GM18907 (cell line): Measurements from ENCODE around the gene NEAT1.
A peak's percentile ranks its signal among the peaks of the same experiment; 100 is the strongest.

Experiments
- ATAC-seq: cut with Tn5 transposase; IDR thresholded peaks from one replicate; pipeline ENCODE4 v1.9.1; 2021; ENCODE audit warnings: mild to moderate bottlenecking, moderate library complexity; ENCODE audit not compliant: unreplicated experiment

NEAT1 gene

DNA sequence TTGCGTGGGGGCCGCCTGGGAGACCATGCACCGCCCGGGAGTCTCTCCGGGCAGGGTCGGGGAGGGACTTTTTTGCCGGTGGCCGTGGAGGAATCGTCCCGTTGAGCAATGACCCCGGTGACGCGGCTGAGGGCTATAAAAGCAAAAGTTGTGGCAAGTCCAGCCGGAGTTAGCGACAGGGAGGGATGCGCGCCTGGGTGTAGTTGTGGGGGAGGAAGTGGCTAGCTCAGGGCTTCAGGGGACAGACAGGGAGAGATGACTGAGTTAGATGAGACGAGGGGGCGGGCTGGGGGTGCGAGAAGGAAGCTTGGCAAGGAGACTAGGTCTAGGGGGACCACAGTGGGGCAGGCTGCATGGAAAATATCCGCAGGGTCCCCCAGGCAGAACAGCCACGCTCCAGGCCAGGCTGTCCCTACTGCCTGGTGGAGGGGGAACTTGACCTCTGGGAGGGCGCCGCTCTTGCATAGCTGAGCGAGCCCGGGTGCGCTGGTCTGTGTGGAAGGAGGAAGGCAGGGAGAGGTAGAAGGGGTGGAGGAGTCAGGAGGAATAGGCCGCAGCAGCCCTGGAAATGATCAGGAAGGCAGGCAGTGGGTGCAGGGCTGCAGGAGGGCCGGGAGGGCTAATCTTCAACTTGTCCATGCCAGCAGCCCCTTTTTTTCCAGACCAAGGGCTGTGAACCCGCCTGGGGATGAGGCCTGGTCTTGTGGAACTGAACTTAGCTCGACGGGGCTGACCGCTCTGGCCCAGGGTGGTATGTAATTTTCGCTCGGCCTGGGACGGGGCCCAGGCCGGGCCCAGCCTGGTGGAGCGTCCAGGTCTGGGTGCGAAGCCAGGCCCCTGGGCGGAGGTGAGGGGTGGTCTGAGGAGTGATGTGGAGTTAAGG lies at the start of gene NEAT1:
TSS of gene NEAT1 (plus strand) at position 166 of the 883 bp plus-strand sequence.
- ATAC-seq, result no peak

DNA sequence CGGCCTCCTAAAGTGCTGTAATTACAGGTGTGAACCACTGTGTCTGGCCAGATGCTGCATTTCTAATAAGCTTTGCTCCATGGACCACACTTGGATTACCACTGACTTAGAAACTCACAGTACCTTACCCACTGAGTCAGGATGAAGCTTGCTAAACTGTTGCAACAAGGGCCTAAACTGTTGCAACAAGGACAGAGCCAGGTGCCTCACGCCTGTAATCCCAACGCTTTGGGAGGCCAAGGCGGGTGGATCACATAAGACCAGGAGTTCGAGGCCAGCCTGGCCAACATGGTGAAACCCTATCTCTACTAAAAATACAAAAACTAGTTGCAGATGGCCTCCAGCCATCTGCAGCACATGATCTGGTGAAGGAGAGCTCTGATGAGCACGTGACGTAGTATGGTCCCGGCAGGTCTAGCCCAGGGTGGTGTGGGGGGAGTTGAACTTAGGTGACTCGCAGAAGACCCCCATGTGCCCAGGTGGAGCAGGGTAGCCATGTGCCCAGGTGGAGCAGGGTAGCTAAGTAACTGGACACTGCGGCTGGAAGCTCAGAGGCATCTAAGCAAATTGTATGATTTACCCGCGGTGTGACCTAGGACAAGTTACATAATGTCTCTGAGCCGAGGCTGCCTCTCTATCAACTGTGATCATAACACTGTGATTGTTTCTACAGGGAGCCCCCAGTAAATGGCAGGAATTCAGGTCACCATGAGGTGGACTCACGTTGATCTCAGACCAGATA lies 48.6 kb upstream of the NEAT1 start:
- no peak for ATAC-seq

GRCh38 chr11:65375012-65375411 lies 47.6 kb upstream of the NEAT1 start:
- ATAC-seq, result no peak

GRCh38 chr11:65376138-65376713 lies 46.4 kb upstream of the NEAT1 start:
- ATAC-seq, result no peak

DNA sequence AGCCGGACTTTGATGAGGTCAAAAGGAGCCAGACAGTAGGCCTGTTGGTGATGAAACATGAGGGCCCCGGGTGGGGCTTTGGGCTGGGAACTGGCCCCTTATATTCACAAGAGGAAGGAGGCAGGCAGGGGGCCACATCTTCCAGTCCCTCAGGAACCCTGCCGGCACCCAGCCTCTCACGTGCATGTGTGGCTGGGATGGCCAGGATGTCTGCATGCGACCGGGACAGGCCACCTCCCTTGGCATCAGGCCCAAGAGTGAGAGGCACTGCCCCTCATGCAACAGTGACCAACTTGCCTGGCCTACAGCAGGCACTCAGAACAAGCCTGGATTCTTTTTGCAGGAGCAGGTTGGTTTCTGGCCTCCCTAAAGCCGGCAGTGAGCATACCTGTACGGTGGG lies 45.6 kb upstream of the NEAT1 start:
- no peak for ATAC-seq

DNA sequence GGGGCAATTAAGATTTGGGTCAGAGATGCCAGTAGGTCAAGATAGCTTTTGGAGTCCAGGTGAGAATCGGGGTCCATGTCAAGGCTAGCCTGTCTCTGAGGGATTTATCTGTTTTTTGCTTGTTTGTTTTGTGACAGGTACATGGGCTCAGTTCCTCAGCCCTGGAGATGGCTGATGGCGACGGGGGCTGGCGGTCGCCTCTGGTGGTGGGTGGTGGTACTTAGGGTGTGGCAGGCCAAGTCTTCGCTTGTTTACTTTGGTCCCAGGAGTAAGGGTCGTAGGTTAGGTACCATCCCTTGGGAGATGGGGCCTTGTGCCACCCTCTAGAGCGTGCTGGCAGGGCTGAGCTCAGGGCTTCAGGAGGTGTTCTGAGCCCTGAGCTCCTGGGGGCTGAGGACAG lies 44.8 kb upstream of the NEAT1 start:
- no peak for ATAC-seq

DNA sequence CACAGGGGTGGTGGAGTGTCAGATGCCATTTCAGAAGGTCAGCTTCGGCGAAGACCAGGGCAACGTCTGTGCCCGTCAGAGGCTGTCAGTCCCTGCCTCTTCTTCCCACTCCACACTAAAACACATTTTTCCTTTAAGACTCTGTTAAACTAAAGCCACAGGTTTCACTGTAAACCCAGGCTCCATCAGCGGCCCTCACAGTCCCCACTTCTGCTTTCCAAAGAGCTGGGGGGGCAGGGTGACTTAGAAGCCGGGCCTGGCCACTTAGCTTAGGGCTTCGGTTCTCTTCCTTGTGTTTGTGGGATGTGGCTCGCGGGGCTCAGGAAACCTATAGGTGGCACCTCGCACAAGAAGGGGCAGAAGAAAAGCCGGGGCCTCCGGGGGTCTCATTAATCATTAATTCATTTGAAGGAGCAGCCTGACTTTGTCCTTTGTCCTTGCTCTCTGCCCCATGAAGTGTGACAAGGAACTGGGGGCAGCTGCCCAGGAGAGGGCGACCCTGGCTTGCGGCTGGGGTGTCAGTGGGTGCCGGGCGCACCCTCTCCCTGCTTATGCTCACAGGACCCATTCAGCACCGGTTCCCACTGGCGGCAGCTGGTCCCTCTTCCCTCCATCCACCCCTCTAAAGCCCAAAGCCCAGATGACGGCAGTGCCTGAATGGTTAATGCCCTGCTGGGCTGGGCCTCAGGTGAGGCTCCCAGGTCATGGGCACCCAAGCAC lies 44.2 kb upstream of the NEAT1 start:
- ATAC-seq, result no peak

DNA sequence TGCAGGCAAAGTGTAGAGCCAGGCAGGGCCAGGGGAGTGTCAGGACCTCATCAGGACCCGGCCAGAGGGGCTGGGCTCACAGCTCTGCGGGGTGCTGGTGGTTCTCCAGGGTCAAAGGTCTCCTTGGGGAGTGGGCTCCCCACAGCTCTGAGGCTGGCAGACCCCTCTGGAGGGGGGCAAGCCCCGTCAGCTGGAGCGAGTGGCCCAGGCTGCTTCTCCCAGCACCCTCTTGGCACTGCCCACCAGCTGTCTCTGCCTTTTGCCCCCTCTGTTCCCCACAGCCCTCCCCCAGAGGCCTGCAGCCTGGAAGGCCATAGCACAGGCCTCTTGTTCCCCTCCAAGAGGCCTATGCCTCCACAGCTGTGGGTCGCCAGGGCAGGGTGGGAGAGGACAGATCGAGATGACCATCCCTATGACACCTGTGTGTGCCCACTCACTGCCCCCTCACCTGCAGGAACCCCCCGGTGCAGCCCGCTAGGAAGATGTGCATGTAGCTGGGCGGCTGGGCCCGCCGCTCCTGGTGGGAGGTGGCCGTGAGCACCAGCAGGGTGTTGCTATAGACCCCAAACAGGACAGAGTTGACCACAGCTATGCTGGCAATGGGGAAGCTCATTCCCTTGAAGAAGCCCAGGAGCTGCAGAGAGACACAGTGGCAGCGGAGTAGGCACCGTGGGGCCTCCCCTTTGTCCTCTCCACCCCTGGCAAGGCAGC lies 43.5 kb upstream of the NEAT1 start:
- ATAC-seq, result no peak

GRCh38 chr11:65379698-65380459 lies 42.7 kb upstream of the NEAT1 start:
- ATAC-seq, result no peak

- no peak for ATAC-seq
Measured at GRCh38 chr11:65380460-65381119, 42.0 kb upstream of the NEAT1 start.

DNA sequence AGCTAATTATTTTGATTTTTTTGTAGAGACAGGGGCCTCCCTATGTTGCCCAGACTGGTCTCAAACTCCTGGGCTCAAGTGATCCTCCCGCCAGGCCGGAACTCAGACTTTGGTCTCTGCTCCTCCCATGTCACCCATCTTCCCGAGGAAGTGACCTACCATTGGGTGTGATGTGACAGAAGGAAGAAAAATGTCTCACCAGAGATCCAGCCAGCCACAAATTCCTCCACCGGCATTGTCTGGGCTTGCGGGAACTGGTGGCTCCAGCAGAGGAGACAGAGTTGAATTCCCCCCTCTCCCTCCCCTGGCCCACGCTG lies 40.9 kb upstream of the NEAT1 start:
- ATAC-seq, result no peak

DNA sequence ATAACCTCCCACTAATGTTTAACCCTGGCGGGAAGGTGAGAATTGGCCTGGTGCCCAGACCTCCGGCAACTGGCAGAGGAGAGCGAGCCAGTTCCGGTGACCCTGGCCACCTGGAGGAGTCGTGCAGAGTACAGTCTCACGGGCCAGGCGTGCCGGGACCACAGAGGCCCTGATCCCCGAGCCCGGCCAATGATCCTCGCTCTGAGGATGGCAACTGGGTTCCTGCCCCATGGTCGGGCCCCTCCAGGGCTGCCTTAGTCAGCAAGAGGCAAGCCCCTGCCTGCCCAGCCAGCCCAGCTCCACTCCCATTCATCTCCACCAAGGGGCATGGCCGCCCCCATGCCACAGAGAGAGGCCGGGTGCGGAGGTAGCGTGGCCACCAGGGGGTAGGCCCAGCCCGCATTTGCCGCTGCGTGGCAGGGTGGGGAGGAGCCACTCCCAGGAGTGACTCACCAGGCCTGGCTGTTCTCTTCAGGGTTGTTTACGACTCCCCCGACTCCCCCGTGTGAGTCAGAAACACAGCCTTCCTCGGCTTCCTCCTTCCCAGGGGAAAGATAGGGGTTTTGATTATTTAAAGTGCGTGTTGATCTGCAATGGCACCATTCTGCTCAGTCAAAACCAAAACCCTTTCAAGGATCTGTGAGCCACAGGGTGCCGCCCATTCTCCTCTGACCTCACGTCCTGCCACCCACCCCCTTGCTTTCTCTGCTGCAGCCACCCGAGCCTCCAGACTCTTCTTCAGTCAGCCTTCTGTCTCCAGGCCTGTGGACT lies 40.4 kb upstream of the NEAT1 start, which contains the start of gene SLC25A45:
TSS of gene SLC25A45 (minus strand) at position 614 of the 771 bp plus-strand sequence. CDS start 695 bp downstream, outside the sequence.
- ATAC-seq, result peak; percentile 58

DNA sequence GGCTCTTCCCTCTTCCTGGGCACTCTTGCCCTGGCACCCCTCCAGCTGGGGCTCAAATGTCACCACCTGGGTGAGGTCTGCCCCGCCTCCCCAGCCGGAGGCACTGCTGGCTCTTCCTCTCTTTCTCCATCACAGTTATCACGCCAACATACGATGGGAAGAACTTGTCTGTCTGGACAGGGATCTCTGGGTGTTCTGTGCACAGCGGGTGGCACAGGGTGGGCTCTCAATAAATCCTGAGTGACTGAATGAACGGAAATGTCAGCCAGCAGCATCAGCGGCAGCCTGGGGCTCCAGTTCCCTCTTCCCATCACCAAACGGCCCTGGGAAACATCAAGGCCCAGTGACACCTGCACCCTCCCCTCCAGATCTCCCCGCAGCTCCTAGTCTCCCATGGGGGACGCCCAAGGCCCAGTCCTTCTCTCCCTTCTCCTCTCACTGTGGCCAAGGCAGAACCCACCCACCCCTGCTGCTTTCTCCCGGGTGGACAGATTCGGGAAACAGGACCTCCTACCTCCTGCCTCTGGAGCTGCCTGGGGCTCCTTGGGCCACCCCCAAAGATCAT lies 39.7 kb upstream of the NEAT1 start:
- no peak for ATAC-seq

DNA sequence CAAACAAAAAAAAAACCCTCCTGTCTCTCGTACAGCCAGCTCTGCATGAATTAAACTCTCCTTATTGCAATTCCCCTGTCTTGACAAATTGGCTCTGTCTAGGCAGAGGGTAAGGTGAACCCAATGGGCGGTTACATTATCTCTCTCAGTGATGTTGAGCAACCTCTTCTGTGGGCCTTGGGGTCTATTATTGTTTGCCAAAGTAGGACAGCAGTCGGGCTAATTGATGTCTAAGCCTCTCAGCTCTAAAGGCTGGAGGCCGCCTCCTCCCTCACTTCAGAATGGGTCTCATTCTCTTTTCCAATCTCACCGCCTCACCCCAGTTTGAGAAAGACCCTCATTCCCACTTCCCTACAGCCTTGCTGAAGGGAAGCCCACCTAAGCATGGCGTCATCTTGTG lies 38.8 kb upstream of the NEAT1 start:
- no peak for ATAC-seq

- ATAC-seq, result no peak
Measured at GRCh38 chr11:65384301-65384889, 38.2 kb upstream of the NEAT1 start.

GRCh38 chr11:65386307-65387140 lies 36.1 kb upstream of the NEAT1 start, which contains the start of gene FRMD8:
Gene FRMD8 (plus strand): TSS chr11:65386637. CDS start chr11:65387037, 400 bp downstream.
- ATAC-seq, result no peak

DNA sequence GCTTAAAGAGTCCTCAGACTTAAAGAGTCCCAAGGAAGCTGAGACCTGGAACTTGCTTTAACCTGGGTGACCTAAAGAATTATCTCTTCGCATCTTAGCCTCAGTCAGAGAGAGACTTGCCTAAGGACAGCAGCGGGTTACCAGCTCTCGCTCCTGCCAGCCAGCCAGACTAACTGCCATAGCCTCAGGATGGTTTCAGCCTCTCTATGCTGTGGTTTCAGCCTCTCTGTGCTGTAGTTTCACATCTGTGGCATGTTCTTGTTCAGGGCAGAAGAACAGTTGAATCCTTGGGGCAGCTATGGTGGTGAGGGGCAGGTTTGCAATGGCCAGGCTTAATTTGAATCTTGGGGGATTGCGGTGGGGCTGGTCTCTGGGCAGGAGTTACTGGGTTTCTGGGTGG lies 33.9 kb upstream of the NEAT1 start:
- ATAC-seq, result no peak
